HepG2 (cell line): Measurements from ENCODE around the gene TOMM20. TPM values are rescaled to one million over a fixed set of nuclear protein-coding genes. Genes with fewer than 3 reads are reported as not detected.

Experiments
- AGO1 ChIP-seq: fragments of 200-400 bp; formaldehyde crosslinking; IDR thresholded peaks from 2 replicates; pipeline ENCODE4 v1.6.1; 2017; ENCODE audit warnings: mild to moderate bottlenecking, low read depth, low read length, moderate library complexity; ENCODE audit not compliant: poor library complexity, severe bottlenecking
- CREB1 ChIP-seq, 2 experiments: fragments of 450-650 bp in 1 of 2; IDR thresholded peaks; 2 replicates each; pipeline ENCODE4 v1.6.1; 2016 to 2017; ENCODE audit warnings: control low read depth in 1 of 2, mild to moderate bottlenecking in 1 of 2, missing compliant biosample characterization in 1 of 2, missing genetic modification characterization in 1 of 2
- HES4 ChIP-seq: sonication (generic); formaldehyde crosslinking; IDR thresholded peaks from 2 replicates; pipeline ENCODE4 v1.9.0; 2021; ENCODE audit warnings: mild to moderate bottlenecking, missing genetic modification reagents, borderline replicate concordance
- LCORL ChIP-seq, 2 experiments: fragments of 450-650 bp in 1 of 2; sonication (generic) in 1 of 2; formaldehyde crosslinking in 1 of 2; IDR thresholded peaks; 2 replicates each; pipeline versions ENCODE4 v1.5.0 to v1.6.1; 2017 to 2020; ENCODE audit warnings: antibody characterized with exemption in 1 of 2, missing genetic modification reagents in 1 of 2
- MNT ChIP-seq: fragments of 450-650 bp; IDR thresholded peaks from 2 replicates; pipeline ENCODE4 v1.6.1; 2016
- NR1H2 ChIP-seq: sonication (generic); formaldehyde crosslinking; IDR thresholded peaks from 2 replicates; pipeline ENCODE4 v1.8.1; 2022; ENCODE audit warnings: low read depth, missing genetic modification reagents, borderline replicate concordance
- POGZ ChIP-seq: sonication (generic); formaldehyde crosslinking; IDR thresholded peaks from 2 replicates; pipeline ENCODE4 v1.4.0; 2020; ENCODE audit warnings: mild to moderate bottlenecking, missing genetic modification reagents
- TEAD2 ChIP-seq: sonication (generic); formaldehyde crosslinking; IDR thresholded peaks from 2 replicates; pipeline ENCODE4 v1.9.0; 2021; ENCODE audit warnings: missing genetic modification reagents
- ZBED4 ChIP-seq: sonication (generic); formaldehyde crosslinking; IDR thresholded peaks from 2 replicates; pipeline ENCODE4 v1.4.0; 2020; ENCODE audit warnings: missing genetic modification reagents, borderline replicate concordance
- ZBTB33 ChIP-seq: sonication (generic); formaldehyde crosslinking; IDR thresholded peaks from 2 replicates; pipeline ENCODE4 v1.4.0; 2020; ENCODE audit warnings: missing genetic modification reagents
- ZBTB7A ChIP-seq: sonication (generic); formaldehyde crosslinking; IDR thresholded peaks from 2 replicates; pipeline ENCODE4 v1.8.0; 2022; ENCODE audit warnings: mild to moderate bottlenecking, missing genetic modification reagents
- ZMYM4 ChIP-seq: sonication (generic); formaldehyde crosslinking; IDR thresholded peaks from 2 replicates; pipeline ENCODE4 v1.8.1; 2023; ENCODE audit warnings: mild to moderate bottlenecking, missing genetic modification reagents
- ZNF280B ChIP-seq: sonication (generic); formaldehyde crosslinking; IDR thresholded peaks from 2 replicates; pipeline ENCODE4 v1.5.0; 2020; ENCODE audit warnings: missing genetic modification reagents, mild to moderate bottlenecking, borderline replicate concordance
- ZNF546 ChIP-seq: sonication (generic); formaldehyde crosslinking; conservative IDR thresholded peaks from 2 replicates; pipeline ENCODE4 v1.8.1; 2023; ENCODE audit warnings: mild to moderate bottlenecking, missing genetic modification reagents
- ZNF800 ChIP-seq: sonication (generic); formaldehyde crosslinking; IDR thresholded peaks from 2 replicates; pipeline ENCODE4 v1.4.0; 2020; ENCODE audit warnings: missing genetic modification reagents
- polyA plus RNA-seq, 8 experiments: library from polyadenylated mRNA; depleted of rRNA in 3 of 8; stranded (reverse) in 7 of 8; unstranded in 1 of 8; fragments of >200 nt; fragmentation: Illumina TruSeq in 4 of 8; extraction: Trizol in 4 of 8; gene quantifications; 2 replicates each; pipeline versions ENCODE4 v1.2.1 to v1.2.3, GENCODE V29; 2011 to 2016; ENCODE audit warnings: low read depth in 4 of 8, missing spikeins in 1 of 8, mixed read lengths in 1 of 8; ENCODE audit not compliant: insufficient read depth in 1 of 8
- total RNA-seq, 5 experiments: library from RNA; depleted of rRNA; stranded (reverse); fragments of >200 nt; fragmentation: Illumina TruSeq; extraction: Trizol; gene quantifications; 2 replicates each; pipeline ENCODE4 v1.2.3, GENCODE V29; 2016; ENCODE audit warnings: low read depth in 1 of 5

The TOMM20 gene
- total and polyA plus RNA-seq, 2 of the 13 experiments (the other 11 are each of a cell fraction or from before 2014, with no cell fraction given) = 153 to 376 TPM

- TF ChIP-seq ZBTB33 (CRISPR knock-in tag) (peak; percentile 60; the same call in 1 of the 2 replicates), MNT (peak; percentile 23), ZBED4 (CRISPR knock-in tag) (peak; percentile 47; the same call in 1 of the 2 replicates), HES4 (0 out of 2 replicates have a peak, but pooled peaks have one; percentile 56), AGO1 (peak; percentile 48), NR1H2 (0 out of 2 replicates have a peak, but pooled peaks have one; percentile 35), TEAD2 (CRISPR knock-in tag) (no peak), ZNF280B (peak; percentile 84; the same call in 1 of the 2 replicates), LCORL (IDR thresholded peaks at IDR 0.05) (no peak), LCORL (CRISPR knock-in tag; IDR thresholded peaks at IDR 0.05) (peak; percentile 72), ZNF546 (no peak), ZMYM4 (CRISPR knock-in tag) (peak; percentile 52), CREB1 (IDR thresholded peaks at IDR 0.05) (no peak), CREB1 (CRISPR knock-in tag; IDR thresholded peaks at IDR 0.05) (no peak), ZNF800 (CRISPR knock-in tag) (no peak; the same call in 1 of the 2 replicates), POGZ (CRISPR knock-in tag) (peak; percentile 55), ZBTB7A (CRISPR knock-in tag) (peak; percentile 92)
These were observed 58.8 kb downstream of the TOMM20 start (continued) for GRCh38 chr1:235069577-235070563.
